ENCODE measurements around the gene ACAD11. TPM values are rescaled to one million over a fixed set of nuclear protein-coding genes. Genes with fewer than 3 reads are reported as not detected.

ACAD11 gene
- total RNA-seq, 1 experiment from 2014 or later: 15.6 TPM

GRCh38 chr3:132659000-132659364 lies 627 bp downstream of the ACAD11 start:
- H3K4me2 ChIP-seq (ENCODE audit: insufficient read depth, insufficient read length, low read length): peak overlapping the region; percentile 59
- no peaks in the 10 kb centered on the region for H3K4me1 ChIP-seq (ENCODE audit: insufficient read depth, low read length)
- H3K4me1 Mint-ChIP-seq: peaks cover 14 to 19% of the 10 kb centered on the region in 2 experiments
- no peak overlapping the region for H2AK5ac ChIP-seq (ENCODE audit: insufficient read length, low read length)
- no peak overlapping the region for H2BK20ac ChIP-seq (ENCODE audit: low read depth, low read length, poor library complexity, severe bottlenecking)
- H3K27me3 Mint-ChIP-seq (ENCODE audit: low read depth): no peaks in the 10 kb centered on the region
- no peak overlapping the region for H3K9ac ChIP-seq (ENCODE audit: extremely low read depth, insufficient read length, low read length)
- no peak overlapping the region for H3K4ac ChIP-seq (ENCODE audit: low read depth, low read length)
- H3K79me1 ChIP-seq (ENCODE audit: insufficient read depth, low read depth, low read length, poor library complexity, severe bottlenecking): no peaks in the 10 kb centered on the region
- H3K14ac ChIP-seq (ENCODE audit: insufficient read depth, low read length): no peak overlapping the region
- H3K4me3 Mint-ChIP-seq: peak overlapping the region; percentile 95 to 98
- no peak overlapping the region for H3K27ac ChIP-seq (ENCODE audit: insufficient read length, low read depth, low read length)
- H4K20me1 ChIP-seq (ENCODE audit: control insufficient read depth, insufficient read depth, insufficient read length): no peaks in the 10 kb centered on the region
- no peak for TF ChIP-seq CTCF (conservative IDR thresholded peaks at IDR 0.05)
- peaks cover 6% of the 10 kb centered on the region; the same call in 1 of the 2 replicates for H3K79me2 ChIP-seq (ENCODE audit: insufficient read depth, low read length)
- DNase-seq: no peak
- WGBS (ENCODE audit: extremely low coverage, insufficient read length, low lambda C conversion rate): no CpG with 5 or more reads among the region's 7 CpGs
- no peak overlapping the region for H2BK15ac ChIP-seq (ENCODE audit: low read depth, low read length)
- H2BK12ac ChIP-seq (ENCODE audit: insufficient read length, low read depth, low read length): no peak overlapping the region
- H3K27me3 ChIP-seq (ENCODE audit: insufficient read depth, low read length): no peaks in the 10 kb centered on the region
- H3K56ac ChIP-seq (ENCODE audit: insufficient read length, low read depth, low read length): no peak overlapping the region
- no peaks in the 10 kb centered on the region for H3K9me3 Mint-ChIP-seq
- H3T11ph ChIP-seq (ENCODE audit: low read length): no peak overlapping the region
- H3K27ac Mint-ChIP-seq: no peak overlapping the region
- H3K18ac ChIP-seq (ENCODE audit: insufficient read length, low read depth, low read length): no peak overlapping the region
- peaks cover 12% of the 10 kb centered on the region for H3K23me2 ChIP-seq (ENCODE audit: insufficient read length, low read depth, low read length, poor library complexity, severe bottlenecking)
- no peak overlapping the region for H2AFZ ChIP-seq (ENCODE audit: low read length)
- no peak overlapping the region for H3K23ac ChIP-seq (ENCODE audit: insufficient read length, low read depth, low read length)
- no peaks in the 10 kb centered on the region; a peak in 1 of 7 replicates for H3K36me3 Mint-ChIP-seq (ENCODE audit: insufficient read depth in 1 of 3, low read depth in 3 of 3)
- H3K9me3 ChIP-seq (ENCODE audit: control insufficient read depth, low read depth, low read length): no peaks in the 10 kb centered on the region
- no peak overlapping the region for H2BK120ac ChIP-seq (ENCODE audit: low read depth, low read length, poor library complexity, severe bottlenecking)
- no peak overlapping the region for H4K91ac ChIP-seq (ENCODE audit: insufficient read length, low read depth, low read length)
- no peak overlapping the region for H2BK5ac ChIP-seq (ENCODE audit: insufficient read length, low read length)
- H4K8ac ChIP-seq (replicated peaks; ENCODE audit: insufficient read length, low read depth, low read length): no peak overlapping the region
- H4K5ac ChIP-seq (ENCODE audit: insufficient read length, low read depth, low read length): no peak overlapping the region
